ENCODE data around the gene HOXB2.

The HOXB2 gene

DNA sequence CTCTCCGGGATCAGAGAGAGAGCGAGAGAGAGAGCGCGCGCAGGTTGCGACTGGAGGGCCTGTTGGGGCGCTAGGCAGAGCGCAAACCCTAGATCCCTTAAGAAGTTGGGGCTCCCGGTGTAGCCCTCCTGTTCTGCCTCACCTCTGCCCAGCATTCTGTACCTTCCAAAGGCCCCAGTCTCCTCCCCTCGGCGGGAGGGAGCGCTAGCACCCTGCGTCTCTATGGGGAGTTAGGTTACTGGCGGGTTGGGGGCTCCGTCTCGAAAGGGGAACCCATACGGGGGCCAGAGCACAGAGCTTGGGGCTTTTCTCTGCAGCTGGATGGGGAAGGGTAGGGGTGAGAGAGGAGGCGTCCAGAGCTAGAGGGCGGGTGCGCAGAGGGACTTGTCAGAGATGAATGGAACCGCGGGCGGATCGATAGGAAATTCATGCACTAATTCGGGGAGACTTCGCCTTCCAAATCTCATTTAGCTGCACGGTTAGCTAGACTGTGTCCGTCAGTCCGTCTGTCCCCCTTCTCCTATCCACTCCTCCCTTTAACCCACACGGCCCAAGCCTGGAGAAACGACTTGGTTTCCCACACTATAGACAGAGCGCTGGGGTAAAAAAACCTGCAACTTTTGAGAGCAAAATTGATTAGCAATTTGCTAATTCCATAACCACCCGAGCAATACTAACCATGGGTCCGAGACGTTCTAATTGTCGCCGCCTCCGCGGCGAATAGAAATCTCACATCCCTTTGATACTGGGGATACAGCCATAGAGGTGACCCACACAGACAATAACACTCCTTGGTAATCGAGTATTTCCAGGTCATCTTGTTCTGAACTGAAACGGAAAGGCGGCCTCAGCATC, 33.9 kb upstream of the HOXB2 start:
- DNase-seq: no peak

DNA sequence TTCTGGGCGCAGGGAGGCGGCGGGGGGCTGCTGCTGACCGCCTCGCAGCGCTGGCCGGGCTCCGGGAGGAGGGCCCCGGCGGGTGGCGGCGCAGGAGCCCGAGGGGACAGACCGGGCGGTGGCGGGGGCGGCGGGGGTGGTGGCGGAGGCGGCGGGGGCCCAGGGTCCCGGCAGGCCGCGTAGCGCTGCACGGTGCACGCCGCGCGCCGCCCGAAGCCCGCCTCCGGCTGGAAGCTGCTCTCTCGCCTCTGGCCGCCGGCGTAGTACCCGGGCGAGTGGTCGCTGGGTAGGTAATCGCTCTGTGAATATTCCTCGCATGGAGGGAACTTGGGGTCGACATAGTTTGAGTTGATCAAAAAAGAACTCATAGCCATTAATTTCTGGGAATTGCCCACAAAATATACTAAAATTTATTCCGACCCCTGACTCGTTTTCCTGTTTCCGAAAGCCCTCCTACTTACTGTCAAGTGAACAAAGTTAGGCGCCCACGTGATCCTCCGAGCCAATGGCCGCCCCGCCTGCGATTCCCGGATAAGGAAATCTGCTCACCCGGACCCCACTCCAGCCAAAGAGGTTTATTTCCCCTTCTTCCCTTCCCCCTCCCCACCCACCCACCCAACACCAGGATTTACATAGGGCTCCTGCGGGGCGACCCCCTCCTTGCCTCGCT, 33.2 kb upstream of the HOXB2 start, which contains the start of gene HOXB4:
TSS of gene HOXB4 (minus strand) at position 405 of the 670 bp plus-strand sequence. CDS start at position 374, 31 bp downstream.
- peak; percentile 39 for DNase-seq

DNA sequence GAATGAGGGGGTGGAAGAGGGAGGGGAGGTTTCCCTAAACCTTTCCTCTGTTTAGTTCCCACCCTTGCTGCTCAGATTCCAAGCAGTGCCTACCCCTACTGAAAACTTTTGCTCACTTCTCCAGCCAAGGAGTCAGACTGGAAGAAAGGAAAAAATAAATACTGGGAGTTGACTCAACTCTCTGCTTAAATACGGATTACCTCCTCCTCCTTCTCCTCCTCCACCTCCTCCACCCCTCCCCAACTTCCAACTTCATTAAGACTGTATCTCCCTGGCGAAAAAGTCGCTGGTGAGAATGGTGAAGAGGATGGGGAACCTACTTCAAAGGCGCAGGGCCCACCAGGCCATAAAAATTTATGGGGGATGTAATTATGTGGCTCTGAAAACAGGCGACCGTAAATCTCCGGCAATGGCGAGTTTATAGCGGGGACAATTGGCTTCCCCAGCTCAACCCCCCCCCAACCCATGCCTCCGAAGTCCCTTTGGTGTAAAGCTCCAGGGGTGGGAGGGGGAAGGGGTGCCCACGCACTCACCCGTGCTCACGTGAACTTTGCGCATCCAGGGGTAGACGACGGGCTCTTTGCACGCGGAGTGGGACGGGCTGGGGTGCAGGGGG, 32.5 kb upstream of the HOXB2 start:
- no peak for DNase-seq

DNA sequence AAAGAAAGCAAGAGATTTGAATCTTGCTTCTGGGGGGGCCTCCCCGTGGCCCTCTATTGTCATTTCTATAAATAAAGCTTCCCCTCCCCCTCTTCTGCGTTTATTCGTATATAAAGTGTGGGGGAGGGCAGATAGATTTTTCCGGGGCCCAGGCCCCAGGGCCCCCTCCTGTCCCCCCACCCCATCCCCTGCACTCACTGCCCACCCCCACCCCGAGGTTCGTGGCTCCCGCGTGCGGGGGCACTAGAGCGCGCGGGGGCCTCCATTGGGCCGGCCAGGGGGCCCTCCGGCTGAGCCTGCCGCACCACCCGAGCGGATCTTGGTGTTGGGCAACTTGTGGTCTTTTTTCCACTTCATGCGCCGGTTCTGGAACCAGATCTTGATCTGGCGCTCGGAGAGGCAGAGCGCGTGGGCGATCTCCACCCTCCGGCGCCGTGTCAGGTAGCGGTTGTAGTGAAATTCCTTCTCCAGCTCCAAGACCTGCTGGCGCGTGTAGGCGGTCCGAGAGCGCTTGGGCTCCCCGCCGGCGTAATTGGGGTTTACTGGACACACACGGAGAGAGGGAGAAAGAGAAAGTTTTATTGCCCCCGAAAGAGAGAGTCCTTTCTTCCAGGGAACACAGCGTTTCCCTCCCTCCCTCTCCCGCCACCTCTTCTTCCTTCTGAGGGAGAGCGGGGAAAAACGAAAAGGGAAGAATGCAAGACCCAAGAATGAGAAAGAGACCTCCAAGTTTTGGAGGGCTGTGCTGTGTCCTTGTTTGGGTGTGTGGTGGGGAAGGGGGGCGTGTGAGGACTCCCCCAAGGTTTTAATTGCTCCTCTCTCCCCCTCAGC, 31.8 kb upstream of the HOXB2 start:
- no peak for DNase-seq

DNA sequence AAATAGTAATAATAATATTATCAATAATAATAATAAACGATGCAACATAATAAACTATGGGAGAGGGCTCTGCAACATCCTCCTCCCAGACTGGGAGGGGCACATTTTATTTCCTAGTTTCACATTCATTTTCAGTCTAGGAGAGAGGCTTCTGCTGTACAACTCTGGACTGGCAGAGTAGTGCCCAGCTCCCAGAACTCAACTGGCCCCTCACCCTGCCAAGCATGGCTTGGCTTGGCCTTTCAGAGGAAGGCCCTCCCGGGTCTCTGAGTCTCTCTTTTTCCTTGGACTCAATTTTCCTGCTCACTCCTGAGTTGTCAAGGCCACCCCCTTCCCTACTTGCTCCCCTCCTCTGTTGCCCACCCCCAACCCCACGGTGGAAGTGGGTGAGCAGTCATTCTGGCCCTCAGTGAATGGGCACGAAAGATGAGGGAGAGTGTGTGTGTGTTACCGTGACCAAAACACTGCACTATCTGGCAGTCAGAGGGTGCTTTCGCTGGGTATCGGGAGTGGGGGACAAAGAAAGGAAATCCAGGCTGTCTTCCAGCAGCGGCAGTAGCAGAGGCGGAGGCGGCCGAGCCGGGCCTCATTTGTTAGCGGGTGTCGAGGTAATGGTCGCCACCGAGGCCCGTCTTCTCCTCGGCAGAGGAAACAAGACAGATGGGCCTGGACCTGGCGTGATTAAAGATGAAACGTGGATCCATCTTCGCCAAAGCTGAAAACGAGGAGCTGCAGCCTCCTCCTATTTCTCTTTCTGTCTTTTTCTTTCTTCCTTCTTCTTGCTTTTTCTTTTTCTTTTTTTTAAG, 31.0 kb upstream of the HOXB2 start:
- DNase-seq: no peak

DNA sequence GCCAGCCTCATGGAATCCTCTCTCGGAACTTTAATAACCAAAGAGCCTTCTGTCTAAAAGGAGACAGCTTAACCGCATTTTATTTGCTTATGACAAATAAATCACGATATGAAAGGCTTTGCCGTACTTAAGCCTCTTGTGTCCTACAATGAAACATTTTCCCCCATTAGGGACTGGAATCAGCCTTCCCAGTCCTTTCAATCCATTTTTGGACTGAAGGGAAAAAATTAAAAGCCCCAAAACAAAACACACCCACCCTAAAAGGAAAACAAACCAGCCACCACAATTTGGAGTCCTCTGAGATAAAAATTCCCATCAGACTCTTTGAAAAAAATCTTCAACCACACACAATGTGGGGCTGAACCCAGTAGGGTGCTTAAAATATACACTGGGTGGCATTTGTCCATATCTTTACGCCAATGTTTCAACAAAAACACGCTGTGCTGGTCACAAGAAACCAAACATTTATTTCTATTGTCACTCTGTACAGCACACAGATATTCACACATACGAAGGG, 30.2 kb upstream of the HOXB2 start:
- DNase-seq: no peak

DNA sequence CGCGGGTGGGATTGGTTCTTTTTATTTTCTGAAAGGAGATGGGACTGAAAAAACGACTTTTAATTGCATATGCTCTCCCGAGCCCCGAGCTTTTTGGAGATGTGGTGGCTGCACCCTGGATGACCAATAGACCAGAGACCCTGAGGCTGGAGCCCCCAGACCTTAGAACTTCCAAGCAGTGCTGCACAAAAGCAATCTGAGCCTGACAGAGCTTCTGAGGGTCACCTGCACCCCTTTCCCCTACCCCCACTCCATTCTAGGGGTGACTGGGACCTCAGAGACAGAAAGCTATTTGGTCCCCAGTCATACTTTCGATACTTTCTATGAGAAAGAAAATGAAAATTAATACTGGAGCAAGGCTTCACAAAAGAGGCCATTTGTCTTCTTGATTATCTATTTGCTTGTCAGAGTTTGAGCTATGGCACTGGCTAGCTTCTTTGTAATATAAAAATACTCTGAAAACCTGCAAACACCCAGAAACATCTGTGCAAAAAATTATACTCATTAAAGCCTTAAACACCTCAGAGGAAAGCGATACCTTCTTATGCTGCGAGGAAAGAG, 29.7 kb upstream of the HOXB2 start:
- no peak for DNase-seq

DNA sequence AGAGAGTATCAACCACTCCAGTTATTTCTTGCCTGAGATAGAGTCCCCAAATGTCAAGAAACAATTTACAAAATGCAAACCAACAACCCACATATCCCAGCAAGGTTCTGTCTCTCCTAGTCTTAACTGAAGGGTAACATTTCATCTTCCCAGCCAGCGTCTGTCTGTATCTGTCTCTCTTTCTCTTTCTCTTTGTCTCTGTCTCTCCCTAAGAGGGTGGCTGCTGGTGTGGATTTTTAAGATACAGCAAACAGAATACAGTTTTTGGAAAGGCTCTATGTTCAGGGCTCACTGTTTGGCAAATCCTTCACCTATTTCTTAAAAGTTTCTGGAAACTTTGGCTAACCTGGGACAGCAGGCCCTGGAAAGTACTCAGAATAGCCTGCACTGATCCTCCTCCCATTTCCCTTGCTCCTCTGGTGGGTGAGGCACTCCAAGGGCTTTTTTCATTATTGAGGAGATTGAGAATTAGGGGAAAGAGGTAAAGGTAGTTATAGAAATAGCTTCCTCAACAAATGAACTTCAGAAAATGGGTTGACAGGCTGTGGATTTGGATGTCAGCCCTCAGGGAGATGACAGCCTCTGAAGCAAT, 27.0 kb upstream of the HOXB2 start:
- no peak for DNase-seq

DNA sequence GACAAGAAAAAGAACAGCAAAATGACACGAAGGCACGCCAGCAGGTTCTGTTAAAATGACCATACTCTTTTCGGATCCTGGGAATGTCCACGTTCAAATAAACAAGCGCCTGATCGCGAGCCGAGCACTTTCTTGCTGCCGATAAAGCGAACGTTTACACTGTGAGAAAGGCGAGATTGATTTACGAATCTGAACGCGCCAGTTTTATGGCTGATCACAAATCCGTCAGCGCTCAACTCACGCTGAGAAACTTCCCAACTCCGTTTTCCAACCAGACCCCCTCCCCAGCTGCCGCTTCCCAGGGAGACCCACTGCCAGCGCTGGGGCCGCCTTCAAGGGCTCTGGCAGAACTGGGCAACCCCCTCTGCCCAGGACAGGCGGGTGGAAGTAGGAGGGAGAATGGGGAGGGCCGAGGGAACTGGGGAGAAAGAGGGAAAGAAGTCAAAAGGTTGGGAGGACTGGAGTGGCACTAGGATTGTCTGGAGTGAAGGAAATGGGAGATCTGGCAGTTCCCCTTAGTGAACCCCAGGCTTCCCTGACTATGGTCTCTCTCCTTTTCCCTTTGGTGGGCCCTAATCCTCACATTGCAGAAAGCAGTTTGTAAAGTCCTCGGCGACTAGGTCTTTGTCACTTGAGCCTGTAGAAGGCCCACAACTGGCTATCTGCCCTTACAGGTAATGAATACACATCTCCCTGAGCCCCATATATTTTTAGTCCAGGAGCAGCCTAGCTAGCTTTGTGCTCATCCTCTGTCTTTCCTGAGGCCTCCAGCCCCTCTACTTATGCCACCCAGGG, 26.3 kb upstream of the HOXB2 start:
- no peak for DNase-seq

DNA sequence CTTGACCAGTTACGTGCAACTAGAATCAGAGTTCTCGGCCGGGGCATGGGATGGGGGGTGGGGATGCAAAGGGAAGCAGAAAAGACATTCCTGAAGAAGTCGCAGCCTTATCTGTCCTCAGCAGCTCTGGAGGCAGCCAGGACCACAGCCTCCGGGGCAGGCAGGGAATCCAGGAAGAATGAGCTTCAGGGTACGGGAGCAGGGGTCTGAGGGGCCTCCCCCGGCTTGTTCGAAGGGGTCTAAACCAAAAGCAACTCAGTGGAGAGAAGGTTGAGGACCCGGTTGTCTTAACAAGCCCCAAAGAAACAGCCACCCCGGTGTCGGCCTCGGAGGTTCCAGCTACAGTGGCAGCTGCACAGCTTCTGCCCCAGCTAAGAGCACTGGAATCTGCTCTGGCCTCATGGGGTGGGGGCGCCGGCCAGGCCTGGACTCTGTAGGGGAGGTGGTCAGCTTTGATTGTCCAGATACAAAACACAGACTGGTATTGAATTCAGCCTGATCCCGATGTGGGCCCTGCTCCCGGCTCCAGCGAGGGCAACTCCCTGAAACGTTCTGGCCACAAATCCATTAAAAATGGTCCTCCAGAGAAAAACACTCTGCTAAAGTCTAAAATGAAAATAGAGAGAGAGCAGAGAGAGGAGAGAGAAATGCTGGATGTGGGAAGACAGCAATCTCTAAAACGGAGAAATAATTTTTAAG, 25.6 kb upstream of the HOXB2 start:
- no peak for DNase-seq

DNA sequence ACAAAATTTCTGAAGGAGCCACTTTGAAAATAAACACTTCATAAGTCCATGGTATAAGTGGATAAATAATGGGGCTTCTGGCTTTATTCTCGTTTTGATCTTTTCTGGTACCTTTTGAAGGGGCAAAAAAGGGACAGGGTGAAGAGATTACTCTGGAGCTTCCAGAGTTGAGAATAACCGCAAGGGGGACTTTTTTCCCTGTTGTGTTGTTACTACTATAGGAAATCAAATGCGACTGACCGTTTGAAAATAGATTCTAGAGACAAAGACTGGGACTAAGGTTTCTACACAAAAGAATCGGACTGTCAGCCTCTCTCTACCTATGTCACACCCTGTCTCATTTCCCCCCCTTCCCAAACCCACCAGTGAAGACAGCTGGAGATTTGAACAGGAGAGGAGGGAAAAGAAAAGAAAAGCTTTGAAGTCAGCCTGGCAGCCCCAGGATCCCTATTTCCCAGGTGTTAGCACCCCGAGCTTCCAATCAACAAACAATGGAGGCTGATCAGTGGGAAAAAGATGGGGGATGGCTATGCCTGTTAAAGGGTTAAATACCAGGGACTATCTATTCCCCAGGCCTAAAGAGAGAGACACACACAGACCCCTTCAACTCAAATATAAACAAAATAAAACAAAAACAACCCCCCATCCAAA, 24.9 kb upstream of the HOXB2 start:
- DNase-seq: no peak

DNA sequence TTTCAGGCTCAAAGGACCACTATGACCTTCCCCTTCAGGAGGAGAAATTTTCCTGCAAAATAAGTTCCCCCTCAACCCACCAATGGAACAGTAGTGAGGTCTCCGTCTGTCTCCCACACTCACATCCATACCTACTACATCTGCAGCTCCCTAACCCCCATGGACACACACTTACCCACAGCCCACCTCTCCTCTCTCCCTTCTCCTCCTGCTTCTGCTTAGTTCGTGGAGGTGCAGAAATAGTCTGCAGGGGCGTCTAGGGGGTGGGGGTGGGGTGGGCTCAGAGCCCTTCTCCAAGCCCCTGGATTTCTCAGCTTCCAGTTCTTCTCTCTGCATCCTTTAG, 24.3 kb upstream of the HOXB2 start:
- DNase-seq: no peak

DNA sequence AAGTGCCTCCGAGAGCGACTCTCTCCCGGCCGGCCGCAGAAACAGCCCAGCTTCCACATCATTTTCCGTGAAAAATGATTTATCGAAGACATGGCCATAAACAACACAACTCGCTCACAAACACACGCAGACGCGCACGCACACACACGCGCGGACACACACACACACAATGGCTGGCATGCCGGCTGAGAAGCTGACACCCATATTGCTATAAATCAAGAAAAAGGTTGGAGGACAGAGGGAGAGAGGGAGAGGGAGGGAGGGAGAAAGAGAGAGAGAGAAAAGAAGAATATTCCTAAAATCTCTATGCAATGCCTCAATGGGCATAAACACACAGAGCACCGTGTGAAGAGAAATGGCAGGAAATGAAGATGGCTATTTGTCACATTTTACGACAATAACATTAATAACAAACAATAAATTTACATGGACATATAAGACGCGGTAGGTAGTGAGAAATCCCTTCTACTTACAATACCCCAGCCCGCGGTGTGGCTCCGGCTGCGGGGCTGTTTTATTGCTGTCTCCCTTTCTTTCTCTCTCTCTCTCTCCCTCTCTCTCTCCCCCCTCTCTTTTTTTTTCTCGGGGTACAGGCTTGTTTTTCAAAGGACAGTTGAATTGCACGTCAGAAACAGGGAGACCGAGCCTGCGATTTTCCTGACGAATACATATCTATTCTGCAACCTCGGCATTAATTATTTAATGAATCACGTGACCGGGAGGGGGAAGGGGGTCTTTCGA, 23.8 kb upstream of the HOXB2 start:
- DNase-seq: no peak

DNA sequence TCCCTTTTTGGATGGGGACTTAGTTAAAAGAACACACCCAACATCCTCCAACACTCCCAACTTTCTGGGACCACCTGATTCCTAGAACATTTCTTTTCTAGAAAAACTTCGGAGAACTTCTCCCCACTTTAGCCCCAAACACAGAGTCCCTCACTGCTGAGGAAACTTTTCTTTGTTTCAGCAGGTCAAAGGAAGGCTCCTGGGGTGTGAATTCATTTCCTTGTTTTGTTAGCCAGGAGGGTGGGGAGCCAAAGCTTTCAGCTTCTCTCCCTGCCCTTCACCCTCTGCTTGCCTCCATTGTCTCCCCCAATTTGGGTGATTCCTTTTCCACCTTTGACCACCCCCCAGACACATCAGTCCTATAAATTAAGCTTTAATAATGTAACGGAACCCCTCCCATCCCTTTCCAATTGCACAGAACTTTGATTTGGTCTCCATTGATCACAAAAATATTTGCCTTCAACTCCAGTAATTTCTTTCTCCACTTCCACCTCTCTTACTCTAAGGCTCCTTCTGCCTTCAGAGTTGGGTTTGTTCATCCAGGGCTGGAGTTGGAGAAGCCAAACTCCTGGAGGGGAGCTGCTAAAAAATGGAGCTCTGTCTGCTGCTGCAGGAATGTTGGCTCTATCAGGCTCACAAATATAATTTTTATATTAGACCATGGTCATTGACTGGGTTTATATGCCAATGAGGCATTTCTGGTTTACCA, 22.9 kb upstream of the HOXB2 start:
- no peak for DNase-seq

DNA sequence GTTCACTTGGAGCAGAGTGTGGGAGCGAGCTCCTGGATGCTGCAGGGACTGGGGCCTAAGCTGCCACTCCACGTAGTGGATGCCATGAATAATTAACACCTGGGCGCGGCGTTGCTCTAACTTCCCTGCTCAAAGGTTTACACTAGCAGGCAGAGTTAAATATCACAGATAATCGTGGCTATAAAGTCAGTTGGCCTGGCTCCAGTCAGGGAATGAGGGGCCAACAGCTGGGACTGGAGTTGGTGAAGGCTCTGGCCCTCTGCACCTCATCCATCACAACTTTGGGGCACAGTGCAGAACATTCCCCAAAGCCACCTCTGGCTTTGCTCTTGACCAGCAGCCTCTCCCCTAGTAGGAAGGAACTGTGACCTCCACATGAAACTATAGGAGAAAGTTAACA, 22.3 kb upstream of the HOXB2 start:
- DNase-seq: no peak

DNA sequence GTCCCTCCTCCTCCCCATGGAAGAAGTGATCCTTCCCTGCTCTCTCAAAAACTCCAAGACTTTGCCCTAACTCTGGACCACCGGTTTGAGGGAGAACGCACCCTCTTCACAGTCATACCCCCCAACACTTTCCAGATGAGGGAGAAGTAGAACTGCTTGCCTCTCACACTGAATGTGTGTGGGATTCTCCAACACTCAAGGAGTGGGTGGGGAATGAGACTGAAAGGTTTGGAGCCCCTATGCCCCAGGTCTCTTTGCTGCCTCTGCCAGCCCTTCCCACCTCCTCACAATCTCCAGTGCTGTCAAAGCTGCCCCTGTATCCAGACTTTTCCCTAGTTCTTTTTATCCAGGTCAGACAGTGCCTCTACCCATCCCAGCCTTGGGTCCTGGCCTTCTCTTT, 21.8 kb upstream of the HOXB2 start:
- DNase-seq: no peak

DNA sequence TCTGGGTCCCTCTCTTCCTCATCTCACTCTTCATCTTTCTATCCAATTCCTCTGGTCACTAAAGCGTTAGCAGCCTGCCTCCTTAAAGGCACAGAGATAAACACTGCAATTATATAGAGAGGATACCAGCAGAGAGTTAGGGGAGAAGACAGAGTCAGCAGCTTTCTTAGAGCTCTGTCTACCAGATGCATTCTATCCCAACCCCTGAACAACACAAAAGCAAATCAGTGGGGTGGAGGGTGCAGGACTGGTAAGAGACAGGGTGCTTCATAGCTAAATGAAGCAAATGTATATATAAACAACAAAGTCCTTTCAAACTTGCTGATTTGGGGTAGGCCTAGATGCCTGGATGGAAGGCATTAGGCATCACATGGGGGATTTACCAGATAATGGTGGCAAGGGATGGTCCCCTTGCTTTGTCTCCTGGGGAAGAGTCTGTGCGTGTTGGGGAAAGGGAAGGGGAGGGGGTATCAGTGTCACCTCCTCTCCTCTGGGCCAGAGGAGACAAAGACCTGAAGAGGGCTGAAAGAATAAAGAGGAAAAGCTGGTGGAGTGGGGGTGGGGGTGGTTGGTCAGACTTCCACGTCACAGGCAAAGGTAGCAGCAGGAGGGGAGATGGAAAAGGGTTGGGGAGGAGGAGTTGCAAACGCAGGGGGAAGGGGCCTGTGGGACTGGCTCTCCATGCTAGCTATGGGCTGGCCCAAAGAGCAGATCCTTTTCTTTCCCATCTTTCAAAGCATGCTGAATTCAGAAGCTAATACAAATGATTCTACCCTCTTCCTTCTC, 21.2 kb upstream of the HOXB2 start:
- DNase-seq: no peak

Measured in NCI-H1694 (cell line).